Measurements from ENCODE around the gene RGMB.

RGMB gene

DNA sequence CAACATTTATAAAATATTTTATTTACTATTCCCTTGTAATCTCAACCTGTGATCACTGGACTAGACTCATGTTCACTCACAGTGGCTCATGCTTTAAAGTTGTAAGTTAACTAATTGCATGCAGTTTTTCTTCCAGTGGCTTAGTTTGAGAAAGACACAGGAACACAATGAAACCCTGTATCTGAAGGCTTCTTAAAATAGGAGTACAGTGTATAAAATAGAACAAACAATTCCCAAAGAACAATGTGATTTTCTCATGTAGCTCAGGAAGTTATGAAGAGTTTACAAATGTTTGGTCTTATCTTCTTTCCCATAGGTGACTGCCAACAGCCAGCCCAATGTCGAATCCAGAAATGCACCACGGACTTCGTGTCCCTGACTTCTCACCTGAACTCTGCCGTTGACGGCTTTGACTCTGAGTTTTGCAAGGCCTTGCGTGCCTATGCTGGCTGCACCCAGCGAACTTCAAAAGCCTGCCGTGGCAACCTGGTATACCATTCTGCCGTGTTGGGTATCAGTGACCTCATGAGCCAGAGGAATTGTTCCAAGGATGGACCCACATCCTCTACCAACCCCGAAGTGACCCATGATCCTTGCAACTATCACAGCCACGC lies 5.9 kb downstream of the RGMB start:
- Histone ChIP-seq H3K27me3 (ENCODE audit: insufficient read depth, low read length) (no peaks in the 10 kb centered on the region), H3K9me2 (ENCODE audit: low read depth, low read length) (no peaks in the 10 kb centered on the region), H3K4me2 (ENCODE audit: low read length) (no peak overlapping the region), H3K4me1 (ENCODE audit: insufficient read depth, low read length, severe bottlenecking) (no peaks in the 10 kb centered on the region), H3K9ac (ENCODE audit: low read length) (no peak overlapping the region), H3K36me3 (ENCODE audit: insufficient read depth, low read length) (no peaks in the 10 kb centered on the region), H3K27ac (ENCODE audit: low read depth, low read length, poor library complexity, severe bottlenecking) (no peak overlapping the region), H3K9me3 (ENCODE audit: low read length) (no peaks in the 10 kb centered on the region), H2AFZ (ENCODE audit: low read length) (no peak overlapping the region), H3F3A (ENCODE audit: insufficient read depth, low read length) (no peaks in the 10 kb centered on the region), H4K20me1 (ENCODE audit: insufficient read depth, low read length) (no peaks in the 10 kb centered on the region), H3K79me2 (ENCODE audit: insufficient read depth, low read length) (no peaks in the 10 kb centered on the region), H3K4me3 (ENCODE audit: low read depth, low read length, poor library complexity, severe bottlenecking) (no peak overlapping the region)
- TF ChIP-seq EZH2 (IDR thresholded peaks at IDR 0.05; ENCODE audit: borderline replicate concordance, low read length), result no peak
- TF ChIP-seq, protein P1, sequence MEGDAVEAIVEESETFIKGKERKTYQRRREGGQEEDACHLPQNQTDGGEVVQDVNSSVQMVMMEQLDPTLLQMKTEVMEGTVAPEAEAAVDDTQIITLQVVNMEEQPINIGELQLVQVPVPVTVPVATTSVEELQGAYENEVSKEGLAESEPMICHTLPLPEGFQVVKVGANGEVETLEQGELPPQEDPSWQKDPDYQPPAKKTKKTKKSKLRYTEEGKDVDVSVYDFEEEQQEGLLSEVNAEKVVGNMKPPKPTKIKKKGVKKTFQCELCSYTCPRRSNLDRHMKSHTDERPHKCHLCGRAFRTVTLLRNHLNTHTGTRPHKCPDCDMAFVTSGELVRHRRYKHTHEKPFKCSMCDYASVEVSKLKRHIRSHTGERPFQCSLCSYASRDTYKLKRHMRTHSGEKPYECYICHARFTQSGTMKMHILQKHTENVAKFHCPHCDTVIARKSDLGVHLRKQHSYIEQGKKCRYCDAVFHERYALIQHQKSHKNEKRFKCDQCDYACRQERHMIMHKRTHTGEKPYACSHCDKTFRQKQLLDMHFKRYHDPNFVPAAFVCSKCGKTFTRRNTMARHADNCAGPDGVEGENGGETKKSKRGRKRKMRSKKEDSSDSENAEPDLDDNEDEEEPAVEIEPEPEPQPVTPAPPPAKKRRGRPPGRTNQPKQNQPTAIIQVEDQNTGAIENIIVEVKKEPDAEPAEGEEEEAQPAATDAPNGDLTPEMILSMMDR (IDR thresholded peaks at IDR 0.05; ENCODE audit: low read length), result no peak

- Histone ChIP-seq H3K9me3 (ENCODE audit: low read length) (no peaks in the 10 kb centered on the region), H3K27ac (ENCODE audit: low read depth, low read length, poor library complexity, severe bottlenecking) (no peak overlapping the region), H3K4me2 (ENCODE audit: low read length) (no peak overlapping the region), H3K9ac (ENCODE audit: low read length) (no peak overlapping the region), H3K4me3 (ENCODE audit: low read depth, low read length, poor library complexity, severe bottlenecking) (no peak overlapping the region), H2AFZ (ENCODE audit: low read length) (no peak overlapping the region), H4K20me1 (ENCODE audit: insufficient read depth, low read length) (no peaks in the 10 kb centered on the region), H3K9me2 (ENCODE audit: low read depth, low read length) (no peaks in the 10 kb centered on the region), H3K27me3 (ENCODE audit: insufficient read depth, low read length) (no peaks in the 10 kb centered on the region; the same call in 1 of the 2 replicates), H3K4me1 (ENCODE audit: insufficient read depth, low read length, severe bottlenecking) (no peaks in the 10 kb centered on the region), H3K36me3 (ENCODE audit: insufficient read depth, low read length) (no peaks in the 10 kb centered on the region), H3K79me2 (ENCODE audit: insufficient read depth, low read length) (no peaks in the 10 kb centered on the region), H3F3A (ENCODE audit: insufficient read depth, low read length) (no peaks in the 10 kb centered on the region)
- TF ChIP-seq, protein P1 (IDR thresholded peaks at IDR 0.05; ENCODE audit: low read length), result no peak
- no peak for TF ChIP-seq EZH2 (IDR thresholded peaks at IDR 0.05; ENCODE audit: borderline replicate concordance, low read length)
Observed at GRCh38 chr5:98780390-98780789, 6.9 kb downstream of the RGMB start.

DNA sequence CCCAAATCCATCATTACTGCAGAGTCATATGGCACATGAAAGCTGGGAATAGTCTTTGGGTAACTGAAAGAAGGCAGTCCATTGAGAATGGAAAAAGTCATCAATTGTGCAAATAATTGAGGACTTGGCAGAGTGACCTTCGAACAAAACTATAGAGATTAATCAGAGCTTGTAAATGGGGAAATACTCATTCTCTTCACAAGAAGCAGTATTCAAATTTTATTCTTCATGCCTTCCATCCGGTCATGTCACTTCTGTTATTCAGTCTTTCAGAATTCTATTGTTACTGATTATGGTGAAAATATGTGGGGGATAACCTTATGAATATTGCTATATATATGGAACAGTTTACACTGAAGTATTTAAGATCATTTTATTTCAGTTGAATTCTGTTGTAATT lies 8.1 kb downstream of the RGMB start:
- Histone ChIP-seq H3K9ac (ENCODE audit: low read length) (no peak overlapping the region), H3K4me3 (ENCODE audit: low read depth, low read length, poor library complexity, severe bottlenecking) (no peak overlapping the region), H4K20me1 (ENCODE audit: insufficient read depth, low read length) (no peaks in the 10 kb centered on the region), H3K79me2 (ENCODE audit: insufficient read depth, low read length) (no peaks in the 10 kb centered on the region), H3K36me3 (ENCODE audit: insufficient read depth, low read length) (no peaks in the 10 kb centered on the region), H3K9me2 (ENCODE audit: low read depth, low read length) (no peaks in the 10 kb centered on the region), H2AFZ (ENCODE audit: low read length) (no peak overlapping the region), H3K27me3 (ENCODE audit: insufficient read depth, low read length) (no peaks in the 10 kb centered on the region; the same call in 1 of the 2 replicates), H3K9me3 (ENCODE audit: low read length) (no peaks in the 10 kb centered on the region), H3K4me2 (ENCODE audit: low read length) (no peak overlapping the region), H3F3A (ENCODE audit: insufficient read depth, low read length) (no peaks in the 10 kb centered on the region), H3K4me1 (ENCODE audit: insufficient read depth, low read length, severe bottlenecking) (no peaks in the 10 kb centered on the region), H3K27ac (ENCODE audit: low read depth, low read length, poor library complexity, severe bottlenecking) (no peak overlapping the region)
- TF ChIP-seq EZH2 (IDR thresholded peaks at IDR 0.05; ENCODE audit: borderline replicate concordance, low read length), result no peak
- TF ChIP-seq, protein P1 (IDR thresholded peaks at IDR 0.05; ENCODE audit: low read length), result no peak
